GM23338 (cell line): ENCODE results near the gene ULK3. TPM values are rescaled to one million over a fixed set of nuclear protein-coding genes. Genes with fewer than 3 reads are reported as not detected.

Experiments used
- ATAC-seq: fragments of 200-7000 bp; cut with Tn5 transposase; 3 replicates; pipeline ENCODE4 v1.9.1; 2020
- DNase-seq: peaks from one replicate; pipeline ENCODE4 v3.0.0-alpha.2; 2015; ENCODE audit warnings: low spot score
- H2AFZ ChIP-seq: fragments of 200-600 bp; sonication (generic); 2 replicates; pipeline ENCODE4 v1.8.0; 2016; ENCODE audit warnings: antibody characterized with exemption, mild to moderate bottlenecking, moderate library complexity
- H3F3A ChIP-seq: fragments of 200-600 bp; sonication (generic); replicated peaks from 2 replicates; pipeline ENCODE4 v1.8.0; 2017; ENCODE audit warnings: antibody characterized with exemption, mixed run types, low read depth
- H3K27ac ChIP-seq: fragments of 200-600 bp; sonication (generic); 2 replicates; pipeline ENCODE4 v1.6.1; 2016; ENCODE audit warnings: low read depth
- H3K27me3 ChIP-seq: fragments of 200-600 bp; sonication (generic); 2 replicates; pipeline ENCODE4 v1.8.0; 2016; ENCODE audit warnings: mild to moderate bottlenecking, mixed run types, moderate library complexity; ENCODE audit not compliant: insufficient read depth
- H3K36me3 ChIP-seq: fragments of 200-600 bp; sonication (generic); 2 replicates; pipeline ENCODE4 v1.8.0; 2016; ENCODE audit warnings: mild to moderate bottlenecking; ENCODE audit not compliant: insufficient read depth
- H3K4me1 ChIP-seq: fragments of 200-600 bp; sonication (generic); 2 replicates; pipeline ENCODE4 v1.8.0; 2016; ENCODE audit warnings: mild to moderate bottlenecking, moderate library complexity; ENCODE audit not compliant: insufficient read depth
- H3K4me2 ChIP-seq: fragments of 200-600 bp; sonication (generic); 2 replicates; pipeline ENCODE4 v1.7.1; 2017; ENCODE audit warnings: mixed run types
- H3K4me3 ChIP-seq: fragments of 200-600 bp; sonication (generic); 2 replicates; pipeline ENCODE4 v1.6.1; 2016; ENCODE audit warnings: mixed run types
- H3K79me2 ChIP-seq: fragments of 200-600 bp; sonication (generic); replicated peaks from 2 replicates; pipeline ENCODE4 v1.8.0; 2017; ENCODE audit warnings: mild to moderate bottlenecking; ENCODE audit not compliant: insufficient read depth
- H3K9me2 ChIP-seq: fragments of 200-600 bp; sonication (generic); 2 replicates; pipeline ENCODE4 v1.8.0; 2017; ENCODE audit not compliant: insufficient read depth
- H4K20me1 ChIP-seq: fragments of 200-600 bp; sonication (generic); replicated peaks from 2 replicates; pipeline ENCODE4 v1.8.0; 2017; ENCODE audit warnings: mild to moderate bottlenecking; ENCODE audit not compliant: insufficient read depth
- H3K27ac Mint-ChIP-seq: 2 replicates; pipeline ENCODE4 v1.8.0; 2020; ENCODE audit warnings: inconsistent platforms, mild to moderate bottlenecking, moderate library complexity, mixed read lengths
- H3K27me3 Mint-ChIP-seq: 3 replicates; pipeline ENCODE4 v1.8.0; 2022; ENCODE audit warnings: low read depth, mild to moderate bottlenecking, moderate library complexity, mixed read lengths, inconsistent platforms; ENCODE audit not compliant: insufficient read depth, poor library complexity
- H3K36me3 Mint-ChIP-seq: 3 replicates; pipeline ENCODE4 v1.8.0; 2021; ENCODE audit warnings: low read depth, mild to moderate bottlenecking, inconsistent platforms, moderate library complexity, mixed read lengths
- H3K4me1 Mint-ChIP-seq: 3 replicates; pipeline ENCODE4 v1.8.0; 2020; ENCODE audit warnings: mild to moderate bottlenecking, inconsistent platforms, mixed read lengths
- H3K4me3 Mint-ChIP-seq: 3 replicates; pipeline ENCODE4 v1.8.0; 2021; ENCODE audit warnings: moderate library complexity, mild to moderate bottlenecking, inconsistent platforms, mixed read lengths
- H3K9me3 Mint-ChIP-seq: 3 replicates; pipeline ENCODE4 v1.8.0; 2020; ENCODE audit warnings: moderate library complexity, mild to moderate bottlenecking, inconsistent platforms, mixed read lengths
- CREB1 ChIP-seq: fragments of 250-450 bp; sonication (Bioruptor Pico); IDR thresholded peaks from 2 replicates; pipeline ENCODE4 v1.5.0; 2020; ENCODE audit warnings: low read depth, mild to moderate bottlenecking, moderate library complexity
- EZH2 ChIP-seq: fragments of 200-600 bp; sonication (generic); IDR thresholded peaks from one replicate; pipeline ENCODE4 v1.8.0; 2017; ENCODE audit warnings: antibody characterized with exemption, mild to moderate bottlenecking, low read depth; ENCODE audit not compliant: unreplicated experiment
- EZH2phosphoT487 ChIP-seq: fragments of 200-600 bp; sonication (generic); IDR thresholded peaks from one replicate; pipeline ENCODE4 v1.8.1; 2018; ENCODE audit warnings: antibody characterized with exemption; ENCODE audit not compliant: unreplicated experiment
- JUNB ChIP-seq: IDR thresholded peaks from one replicate; pipeline ENCODE4 v1.6.1; 2016; ENCODE audit warnings: antibody characterized with exemption; ENCODE audit not compliant: unreplicated experiment
- NANOG ChIP-seq: IDR thresholded peaks from 2 replicates; pipeline ENCODE4 v1.6.1; 2016; ENCODE audit warnings: antibody characterized with exemption, borderline replicate concordance
- POLR2AphosphoS5 ChIP-seq: IDR thresholded peaks from 2 replicates; pipeline ENCODE4 v1.6.1; 2016; ENCODE audit warnings: antibody characterized with exemption, low read depth
- STAT1 ChIP-seq: IDR thresholded peaks from one replicate; pipeline ENCODE4 v1.6.1; 2016; ENCODE audit warnings: antibody characterized with exemption; ENCODE audit not compliant: unreplicated experiment
- ZNF114 ChIP-seq: fragments of 250-450 bp; sonication (Bioruptor Pico); IDR thresholded peaks from 2 replicates; pipeline ENCODE4 v1.5.0; 2020; ENCODE audit warnings: mild to moderate bottlenecking, moderate library complexity
- ZNF331 ChIP-seq: fragments of 250-450 bp; sonication (Bioruptor Pico); IDR thresholded peaks from 2 replicates; pipeline ENCODE4 v1.5.0; 2020; ENCODE audit warnings: low read depth, mild to moderate bottlenecking, moderate library complexity
- ZNF462 ChIP-seq: fragments of 250-450 bp; sonication (Bioruptor Pico); IDR thresholded peaks from 2 replicates; pipeline ENCODE4 v1.5.0; 2020; ENCODE audit warnings: mild to moderate bottlenecking, moderate library complexity
- polyA plus RNA-seq: library from polyadenylated mRNA; unstranded; fragments of >200 nt; fragmentation: Nextera tagmentation; extraction: Ambion mirVana; gene quantifications from 2 replicates; pipeline ENCODE4 v1.2.1, GENCODE V29; 2016
- total RNA-seq: library from RNA; depleted of rRNA; stranded (reverse); fragments of >200 nt; shearing (Covaris generic); gene quantifications from 2 replicates; pipeline ENCODE4 v1.2.3, GENCODE V29; 2014
- TF ChIP-seq, protein P1 (sequence below): IDR thresholded peaks from one replicate; pipeline ENCODE4 v1.6.1; 2018; ENCODE audit warnings: antibody characterized with exemption; ENCODE audit not compliant: unreplicated experiment
- TF ChIP-seq, protein P2 (sequence below): IDR thresholded peaks from 2 replicates; pipeline ENCODE4 v1.6.1; 2016; ENCODE audit warnings: antibody characterized with exemption
- TF ChIP-seq, protein P3 (sequence below), 2 experiments: fragments of 200-600 bp in 1 of 2; sonication (generic) in 1 of 2; conservative IDR thresholded peaks; 2 replicates each; pipeline versions ENCODE4 v1.5.1 to v1.6.1; 2016 to 2017; ENCODE audit warnings: antibody characterized with exemption in 2 of 2, low read depth in 2 of 2, mild to moderate bottlenecking in 2 of 2, moderate library complexity in 1 of 2

ULK3 gene
- total and polyA plus RNA-seq, 2 experiments from 2014 or later = 20.3 to 35.4 TPM

DNA sequence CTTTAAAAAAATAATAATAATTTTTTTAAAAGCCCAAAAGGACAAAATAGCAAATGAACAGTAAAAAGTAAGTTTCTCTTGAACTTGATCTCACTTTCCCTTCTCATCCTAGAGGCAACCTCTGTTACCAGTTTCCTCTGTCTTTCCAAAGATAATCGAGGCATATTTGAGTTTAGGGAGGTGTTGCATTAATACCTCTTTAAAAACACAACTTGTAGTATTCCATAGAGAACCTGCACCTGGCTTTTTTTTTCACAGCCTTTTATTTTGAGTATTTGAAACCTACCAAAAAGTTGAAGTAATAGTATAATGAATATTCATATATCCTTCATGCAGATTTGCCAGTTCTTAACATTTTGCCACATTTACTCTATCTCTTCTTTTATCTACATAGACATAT, 51.9 kb downstream of the ULK3 start:
- peaks cover 16% of the 10 kb centered on the region for H3K79me2 ChIP-seq
- H3K4me1 ChIP-seq = peaks cover 25% of the 10 kb centered on the region
- no peak overlapping the region for H3K27ac ChIP-seq
- no peaks in the 10 kb centered on the region for H3K27me3 ChIP-seq
- H3K27me3 Mint-ChIP-seq = peaks cover 23% of the 10 kb centered on the region
- no peaks in the 10 kb centered on the region for H3K9me3 Mint-ChIP-seq
- DNase-seq = no peak
- H3K4me1 Mint-ChIP-seq = peaks cover 31% of the 10 kb centered on the region
- H3K4me3 Mint-ChIP-seq = no peak overlapping the region
- ATAC-seq = no peak
- no peaks in the 10 kb centered on the region for H3K36me3 Mint-ChIP-seq
- H3K27ac Mint-ChIP-seq = no peak overlapping the region
- H3F3A ChIP-seq = peaks cover 7% of the 10 kb centered on the region
- H3K36me3 ChIP-seq = no peaks in the 10 kb centered on the region
- H3K4me2 ChIP-seq = no peak overlapping the region
- no peak overlapping the region for H3K4me3 ChIP-seq
- TF ChIP-seq STAT1 (no peak), NANOG (no peak), JUNB (no peak), EZH2 (no peak), POLR2AphosphoS5 (no peak), ZNF462 (CRISPR knock-in tag) (no peak), ZNF331 (CRISPR knock-in tag) (no peak), ZNF114 (no peak), EZH2phosphoT487 (no peak), CREB1 (CRISPR knock-in tag) (no peak)
- TF ChIP-seq, protein P1, sequence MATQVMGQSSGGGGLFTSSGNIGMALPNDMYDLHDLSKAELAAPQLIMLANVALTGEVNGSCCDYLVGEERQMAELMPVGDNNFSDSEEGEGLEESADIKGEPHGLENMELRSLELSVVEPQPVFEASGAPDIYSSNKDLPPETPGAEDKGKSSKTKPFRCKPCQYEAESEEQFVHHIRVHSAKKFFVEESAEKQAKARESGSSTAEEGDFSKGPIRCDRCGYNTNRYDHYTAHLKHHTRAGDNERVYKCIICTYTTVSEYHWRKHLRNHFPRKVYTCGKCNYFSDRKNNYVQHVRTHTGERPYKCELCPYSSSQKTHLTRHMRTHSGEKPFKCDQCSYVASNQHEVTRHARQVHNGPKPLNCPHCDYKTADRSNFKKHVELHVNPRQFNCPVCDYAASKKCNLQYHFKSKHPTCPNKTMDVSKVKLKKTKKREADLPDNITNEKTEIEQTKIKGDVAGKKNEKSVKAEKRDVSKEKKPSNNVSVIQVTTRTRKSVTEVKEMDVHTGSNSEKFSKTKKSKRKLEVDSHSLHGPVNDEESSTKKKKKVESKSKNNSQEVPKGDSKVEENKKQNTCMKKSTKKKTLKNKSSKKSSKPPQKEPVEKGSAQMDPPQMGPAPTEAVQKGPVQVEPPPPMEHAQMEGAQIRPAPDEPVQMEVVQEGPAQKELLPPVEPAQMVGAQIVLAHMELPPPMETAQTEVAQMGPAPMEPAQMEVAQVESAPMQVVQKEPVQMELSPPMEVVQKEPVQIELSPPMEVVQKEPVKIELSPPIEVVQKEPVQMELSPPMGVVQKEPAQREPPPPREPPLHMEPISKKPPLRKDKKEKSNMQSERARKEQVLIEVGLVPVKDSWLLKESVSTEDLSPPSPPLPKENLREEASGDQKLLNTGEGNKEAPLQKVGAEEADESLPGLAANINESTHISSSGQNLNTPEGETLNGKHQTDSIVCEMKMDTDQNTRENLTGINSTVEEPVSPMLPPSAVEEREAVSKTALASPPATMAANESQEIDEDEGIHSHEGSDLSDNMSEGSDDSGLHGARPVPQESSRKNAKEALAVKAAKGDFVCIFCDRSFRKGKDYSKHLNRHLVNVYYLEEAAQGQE = no peak
- TF ChIP-seq, protein P2, sequence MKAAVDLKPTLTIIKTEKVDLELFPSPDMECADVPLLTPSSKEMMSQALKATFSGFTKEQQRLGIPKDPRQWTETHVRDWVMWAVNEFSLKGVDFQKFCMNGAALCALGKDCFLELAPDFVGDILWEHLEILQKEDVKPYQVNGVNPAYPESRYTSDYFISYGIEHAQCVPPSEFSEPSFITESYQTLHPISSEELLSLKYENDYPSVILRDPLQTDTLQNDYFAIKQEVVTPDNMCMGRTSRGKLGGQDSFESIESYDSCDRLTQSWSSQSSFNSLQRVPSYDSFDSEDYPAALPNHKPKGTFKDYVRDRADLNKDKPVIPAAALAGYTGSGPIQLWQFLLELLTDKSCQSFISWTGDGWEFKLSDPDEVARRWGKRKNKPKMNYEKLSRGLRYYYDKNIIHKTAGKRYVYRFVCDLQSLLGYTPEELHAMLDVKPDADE = no peak
- TF ChIP-seq, protein P3, sequence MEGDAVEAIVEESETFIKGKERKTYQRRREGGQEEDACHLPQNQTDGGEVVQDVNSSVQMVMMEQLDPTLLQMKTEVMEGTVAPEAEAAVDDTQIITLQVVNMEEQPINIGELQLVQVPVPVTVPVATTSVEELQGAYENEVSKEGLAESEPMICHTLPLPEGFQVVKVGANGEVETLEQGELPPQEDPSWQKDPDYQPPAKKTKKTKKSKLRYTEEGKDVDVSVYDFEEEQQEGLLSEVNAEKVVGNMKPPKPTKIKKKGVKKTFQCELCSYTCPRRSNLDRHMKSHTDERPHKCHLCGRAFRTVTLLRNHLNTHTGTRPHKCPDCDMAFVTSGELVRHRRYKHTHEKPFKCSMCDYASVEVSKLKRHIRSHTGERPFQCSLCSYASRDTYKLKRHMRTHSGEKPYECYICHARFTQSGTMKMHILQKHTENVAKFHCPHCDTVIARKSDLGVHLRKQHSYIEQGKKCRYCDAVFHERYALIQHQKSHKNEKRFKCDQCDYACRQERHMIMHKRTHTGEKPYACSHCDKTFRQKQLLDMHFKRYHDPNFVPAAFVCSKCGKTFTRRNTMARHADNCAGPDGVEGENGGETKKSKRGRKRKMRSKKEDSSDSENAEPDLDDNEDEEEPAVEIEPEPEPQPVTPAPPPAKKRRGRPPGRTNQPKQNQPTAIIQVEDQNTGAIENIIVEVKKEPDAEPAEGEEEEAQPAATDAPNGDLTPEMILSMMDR (conservative IDR thresholded peaks at IDR 0.05; ENCODE audit: low read depth in 2 of 2) = no peak
- no peaks in the 10 kb centered on the region for H3K9me2 ChIP-seq
- no peak overlapping the region for H2AFZ ChIP-seq
- H4K20me1 ChIP-seq = peaks cover 56% of the 10 kb centered on the region
